Ishikawa (cell line): ENCODE measurements around the gene FAM222A.

Source experiments
- CREB1 ChIP-seq: IDR thresholded peaks from 2 replicates; pipeline ENCODE4 v1.6.1; 2012; ENCODE audit warnings: low read depth
- FOXM1 ChIP-seq: IDR thresholded peaks from 2 replicates; pipeline ENCODE4 v1.6.1; 2012; ENCODE audit warnings: low read depth, borderline replicate concordance

DNA sequence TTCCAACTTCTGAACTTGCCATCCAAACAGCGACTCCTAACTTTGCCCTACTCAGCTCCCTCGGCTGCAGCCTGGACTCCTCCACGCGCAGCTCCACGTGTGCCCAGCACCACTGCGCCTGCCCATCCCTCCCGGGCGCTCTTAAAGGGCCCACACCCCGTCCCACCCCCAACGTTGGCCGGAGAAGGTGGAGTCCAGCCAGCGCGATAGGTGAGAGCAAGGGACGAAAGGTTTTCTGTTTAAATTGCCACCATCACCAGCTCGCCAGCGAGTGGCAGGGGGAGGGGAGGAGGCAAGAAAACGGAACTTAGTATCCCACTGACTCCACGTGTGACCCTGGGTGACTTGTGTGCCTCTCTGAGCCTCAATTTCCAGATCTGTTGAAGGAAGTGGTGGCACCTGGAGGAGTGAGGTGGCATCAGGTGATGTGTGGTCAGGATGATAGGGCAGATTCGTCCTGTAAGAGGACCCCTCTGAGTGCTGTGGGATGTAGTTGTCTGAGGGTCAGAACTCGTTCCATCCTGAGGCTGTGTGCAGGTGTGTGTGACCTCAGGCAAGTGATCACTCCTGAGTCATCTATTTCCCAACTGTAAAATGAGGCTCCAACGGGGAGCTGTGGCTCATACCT, 59.9 kb downstream of the FAM222A start:
- TF ChIP-seq CREB1 (no peak), FOXM1 (no peak)
